Glomerular endothelial cell (primary cell): ENCODE results near the gene XIAP. TPM values are rescaled to one million over a fixed set of nuclear protein-coding genes. Genes with fewer than 3 reads are reported as not detected.
"Not testable (repeated sequence)": the region's sequence is repeated elsewhere in the genome, so short reads cannot be mapped to it uniquely, and the experiment has no call there.

Experiments used
- DNase-seq: peaks from one replicate; pipeline ENCODE4 v3.0.0-alpha.2; 2011; ENCODE audit warnings: low read depth, low spot score; ENCODE audit errors: extremely low read depth
- total RNA-seq: library from RNA; depleted of rRNA; stranded (reverse); fragments of >200 nt; gene quantifications from 2 replicates; pipeline ENCODE4 v1.2.3, GENCODE V29; 2015

XIAP gene
- total RNA-seq, 1 donor from 2014 or later, result 45.7 TPM

GRCh38 chrX:123873956-123874355, 14.1 kb downstream of the XIAP start:
- DNase-seq, result no peak

GRCh38 chrX:123876177-123876576, 16.3 kb downstream of the XIAP start:
- no peak for DNase-seq

GRCh38 chrX:123876844-123877243, 17.0 kb downstream of the XIAP start:
- no peak for DNase-seq

GRCh38 chrX:123878252-123878721, 18.4 kb downstream of the XIAP start:
- no peak for DNase-seq

- no peak for DNase-seq
These were observed 21.5 kb downstream of the XIAP start for GRCh38 chrX:123881330-123881729.

- DNase-seq, result no peak
These were observed 22.5 kb downstream of the XIAP start for GRCh38 chrX:123882391-123882790.

- no peak for DNase-seq
These were observed 25.1 kb downstream of the XIAP start for GRCh38 chrX:123884809-123885408.

- DNase-seq, result no peak
These were observed 39.8 kb downstream of the XIAP start for GRCh38 chrX:123899701-123900100.

GRCh38 chrX:123903261-123903660, 43.4 kb downstream of the XIAP start:
- DNase-seq, result not testable (repeated sequence)

GRCh38 chrX:123905332-123905731, 45.5 kb downstream of the XIAP start:
- no peak for DNase-seq

- no peak for DNase-seq
These were observed 46.9 kb downstream of the XIAP start for GRCh38 chrX:123906557-123907316.

GRCh38 chrX:123909523-123909922, 49.7 kb downstream of the XIAP start:
- DNase-seq, result no peak

- no peak for DNase-seq
These were observed 57.2 kb downstream of the XIAP start for GRCh38 chrX:123917069-123917468.

GRCh38 chrX:123918106-123918721, 58.4 kb downstream of the XIAP start:
- no peak for DNase-seq

- DNase-seq, result peak; percentile 14
These were observed 60.4 kb downstream of the XIAP start for GRCh38 chrX:123920105-123920785.

GRCh38 chrX:123923211-123923610, 63.4 kb downstream of the XIAP start:
- no peak for DNase-seq

- no peak for DNase-seq
These were observed 64.3 kb downstream of the XIAP start for GRCh38 chrX:123924186-123924585.

GRCh38 chrX:123927845-123928244, 68.0 kb downstream of the XIAP start:
- no peak for DNase-seq

GRCh38 chrX:123932055-123932454, 72.2 kb downstream of the XIAP start:
- DNase-seq, result not testable (repeated sequence)

- no peak for DNase-seq
These were observed 83.2 kb downstream of the XIAP start for GRCh38 chrX:123943074-123943473.

GRCh38 chrX:123943488-123943887, 83.6 kb downstream of the XIAP start:
- DNase-seq, result no peak
